Colonic mucosa (tissue), 4 donors: Measurements from ENCODE around the gene FAM216A. TPM values are rescaled to one million over a fixed set of nuclear protein-coding genes. Genes with fewer than 3 reads are reported as not detected.
"Not testable (repeated sequence)": the region's sequence is repeated elsewhere in the genome, so short reads cannot be mapped to it uniquely, and the experiment has no call there.

Experiments
- DNase-seq: peaks from one replicate; pipeline ENCODE4 v3.0.0-alpha.2; 2020
- H3K27ac ChIP-seq: fragments of 200-600 bp; one replicate; pipeline ENCODE4 v1.8.0; 2021
- H3K27me3 ChIP-seq: fragments of 200-600 bp; one replicate; pipeline ENCODE4 v1.8.0; 2021
- H3K36me3 ChIP-seq: fragments of 200-600 bp; one replicate; pipeline ENCODE4 v1.8.0; 2021
- H3K4me1 ChIP-seq: fragments of 200-600 bp; one replicate; pipeline ENCODE4 v1.8.0; 2021; ENCODE audit warnings: mild to moderate bottlenecking
- H3K4me3 ChIP-seq: fragments of 200-600 bp; one replicate; pipeline ENCODE4 v1.8.0; 2021
- H3K9ac ChIP-seq, 2 donors: one replicate each; pipeline ENCODE4 v1.7.0; 2013; ENCODE audit warnings: control low read depth in 2 of 2, low read depth in 2 of 2, low read length in 2 of 2
- H3K9me3 ChIP-seq: fragments of 200-600 bp; one replicate; pipeline ENCODE4 v1.8.0; 2021
- intact Hi-C: fragments of 100-400 bp; cut with DNase I; formaldehyde crosslinking; loops from one replicate; pipeline ENCODE4 v1.14.1; 2022
- total RNA-seq, 2 donors: library from RNA; stranded (reverse); fragmentation: NEBNext Ultra II Directional in 1 of 2; extraction: Animal tissue kit (Norgen Biotek cat#: 25700) in 1 of 2; gene quantifications; one replicate each; pipeline ENCODE4 v1.2.1, GENCODE V29; 2021
- TF ChIP-seq, protein P1 (sequence below): fragments of 200-600 bp; IDR thresholded peaks from one replicate; pipeline ENCODE4 v1.8.0; 2022; ENCODE audit warnings: antibody characterized with exemption, mild to moderate bottlenecking
- donor health status: healthy.
- donor health status: DM: no; HTN: no; CAD: no.
- donor health status: DM: no; HTN: no; CAD: no.

Gene FAM216A, protein sequence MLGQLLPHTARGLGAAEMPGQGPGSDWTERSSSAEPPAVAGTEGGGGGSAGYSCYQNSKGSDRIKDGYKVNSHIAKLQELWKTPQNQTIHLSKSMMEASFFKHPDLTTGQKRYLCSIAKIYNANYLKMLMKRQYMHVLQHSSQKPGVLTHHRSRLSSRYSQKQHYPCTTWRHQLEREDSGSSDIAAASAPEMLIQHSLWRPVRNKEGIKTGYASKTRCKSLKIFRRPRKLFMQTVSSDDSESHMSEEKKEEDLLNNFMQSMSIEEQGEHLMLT
- 1 to 10 TPM; 1.6 TPM for total RNA-seq

DNA sequence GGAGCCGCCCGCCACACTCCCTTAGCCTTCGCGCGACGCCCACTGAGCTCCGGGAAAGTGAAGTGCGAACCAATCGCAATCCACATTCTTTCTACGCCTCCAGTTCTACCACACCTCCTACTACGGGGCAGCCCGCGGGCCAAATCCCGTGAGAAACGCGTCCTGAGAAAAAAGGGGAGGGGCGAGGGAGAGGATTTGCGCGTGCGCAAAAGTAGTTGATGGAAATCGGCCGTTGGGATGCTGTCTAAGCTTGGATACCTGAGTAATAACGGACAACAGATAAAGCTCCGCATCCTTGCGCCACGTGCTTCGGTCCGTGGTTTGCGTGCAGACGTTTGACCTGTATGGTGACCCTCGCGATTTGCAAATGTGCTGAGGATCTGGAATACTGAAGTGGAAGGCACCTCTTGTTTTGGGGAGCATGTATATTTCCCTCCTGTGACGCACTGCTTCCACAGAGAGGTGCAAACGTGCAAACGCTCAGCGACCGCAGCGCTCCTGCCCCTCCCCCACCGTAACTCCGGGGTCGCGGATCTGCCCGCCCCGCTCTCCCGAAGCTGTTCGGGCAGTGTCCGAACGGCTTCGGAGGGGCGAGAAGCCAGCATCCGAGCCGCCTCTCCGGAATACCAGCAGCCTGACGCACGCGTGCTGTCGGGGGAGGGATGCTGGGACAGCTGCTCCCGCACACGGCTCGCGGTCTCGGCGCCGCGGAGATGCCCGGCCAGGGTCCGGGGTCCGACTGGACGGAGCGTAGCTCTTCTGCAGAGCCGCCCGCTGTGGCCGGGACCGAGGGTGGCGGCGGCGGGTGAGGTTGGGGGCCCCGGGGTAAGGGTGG, at the start of gene FAM216A, which contains the start of gene GPN3:
TSS of gene FAM216A (plus strand) at position 632 of the 835 bp plus-strand sequence. CDS start at position 663, 31 bp downstream.
TSS of gene GPN3 (minus strand) at position 44 of the 835 bp plus-strand sequence. CDS start 54 bp downstream, outside the sequence.
- Histone ChIP-seq H3K9me3 (no peaks in the 10 kb centered on the region), H3K4me3 (peak within 1 kb of the TSS; percentile 68), H3K4me1 (peaks cover 7% of the 10 kb centered on the region), H3K27ac (peak within 1 kb of the TSS; percentile 84), H3K27me3 (no peaks in the 10 kb centered on the region), H3K9ac (peak within 1 kb of the TSS; percentile 83 to 90), H3K36me3 (no peaks in the 10 kb centered on the region)
- intact Hi-C loops, result loop anchor here (5.0 to 10.0 kb wide), 2 partner anchors 134 to 356 kb away; no protein-coding TSS in a partner anchor
- peak; percentile 99 for DNase-seq
- TF ChIP-seq, protein P1, sequence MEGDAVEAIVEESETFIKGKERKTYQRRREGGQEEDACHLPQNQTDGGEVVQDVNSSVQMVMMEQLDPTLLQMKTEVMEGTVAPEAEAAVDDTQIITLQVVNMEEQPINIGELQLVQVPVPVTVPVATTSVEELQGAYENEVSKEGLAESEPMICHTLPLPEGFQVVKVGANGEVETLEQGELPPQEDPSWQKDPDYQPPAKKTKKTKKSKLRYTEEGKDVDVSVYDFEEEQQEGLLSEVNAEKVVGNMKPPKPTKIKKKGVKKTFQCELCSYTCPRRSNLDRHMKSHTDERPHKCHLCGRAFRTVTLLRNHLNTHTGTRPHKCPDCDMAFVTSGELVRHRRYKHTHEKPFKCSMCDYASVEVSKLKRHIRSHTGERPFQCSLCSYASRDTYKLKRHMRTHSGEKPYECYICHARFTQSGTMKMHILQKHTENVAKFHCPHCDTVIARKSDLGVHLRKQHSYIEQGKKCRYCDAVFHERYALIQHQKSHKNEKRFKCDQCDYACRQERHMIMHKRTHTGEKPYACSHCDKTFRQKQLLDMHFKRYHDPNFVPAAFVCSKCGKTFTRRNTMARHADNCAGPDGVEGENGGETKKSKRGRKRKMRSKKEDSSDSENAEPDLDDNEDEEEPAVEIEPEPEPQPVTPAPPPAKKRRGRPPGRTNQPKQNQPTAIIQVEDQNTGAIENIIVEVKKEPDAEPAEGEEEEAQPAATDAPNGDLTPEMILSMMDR, result no peak

DNA sequence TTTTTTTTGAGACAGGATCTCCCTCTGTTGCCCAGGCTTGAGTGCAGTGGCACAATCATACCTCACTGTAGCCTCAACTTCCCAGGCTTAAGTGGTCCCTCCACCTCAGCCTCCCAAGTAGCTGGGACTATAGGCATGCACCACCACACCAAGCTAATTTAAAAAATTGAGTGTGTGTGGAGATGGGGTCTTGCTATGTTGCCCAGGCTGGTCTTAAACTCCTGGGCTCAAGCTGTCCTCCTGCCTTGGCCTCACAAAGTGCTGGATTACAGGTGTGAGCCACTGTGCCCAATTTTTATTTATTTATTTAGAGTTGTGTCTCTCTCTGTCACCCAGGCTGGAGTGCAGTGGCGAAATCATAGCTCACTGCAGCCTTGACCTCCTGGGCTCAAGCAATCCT, 48.0 kb upstream of the FAM216A start:
- H3K9me3 ChIP-seq, H3K4me1 ChIP-seq, H3K27me3 ChIP-seq, H3K27ac ChIP-seq, H3K36me3 ChIP-seq, DNase-seq, intact Hi-C loops, H3K4me3 ChIP-seq, H3K9ac ChIP-seq: not testable (repeated sequence)

DNA sequence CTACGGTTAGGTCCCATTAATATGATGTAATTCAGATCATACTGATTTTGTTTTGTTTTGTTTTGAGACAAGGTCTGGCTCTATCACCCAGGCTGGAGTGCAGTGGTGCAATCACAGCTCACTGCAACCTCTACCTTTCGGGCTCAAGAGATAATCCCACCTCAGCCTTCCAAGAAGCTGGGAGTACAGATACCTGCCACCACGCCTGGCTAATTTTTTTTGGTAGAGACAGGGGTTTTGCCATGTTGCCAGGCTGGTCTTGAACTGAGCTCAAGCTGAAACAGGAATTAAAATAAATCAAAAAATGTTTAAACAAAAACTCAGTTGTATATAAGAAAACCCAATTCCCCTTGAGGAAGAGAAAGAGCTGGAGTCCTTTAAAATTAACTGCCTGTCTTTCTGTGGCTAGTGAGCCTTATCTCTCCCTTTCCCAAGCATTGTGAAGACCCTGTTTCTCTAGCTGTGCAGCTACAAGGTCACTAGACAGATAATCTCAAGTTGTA, 47.4 kb upstream of the FAM216A start:
- TF ChIP-seq, protein P1, result no peak
- Histone ChIP-seq H3K4me1 (no peaks in the 10 kb centered on the region), H3K36me3 (no peaks in the 10 kb centered on the region), H3K27ac (no peak overlapping the region), H3K9ac (no peak overlapping the region), H3K9me3 (no peaks in the 10 kb centered on the region), H3K4me3 (no peak overlapping the region), H3K27me3 (no peaks in the 10 kb centered on the region)
- intact Hi-C loops, result no loop called here
- DNase-seq, result no peak

DNA sequence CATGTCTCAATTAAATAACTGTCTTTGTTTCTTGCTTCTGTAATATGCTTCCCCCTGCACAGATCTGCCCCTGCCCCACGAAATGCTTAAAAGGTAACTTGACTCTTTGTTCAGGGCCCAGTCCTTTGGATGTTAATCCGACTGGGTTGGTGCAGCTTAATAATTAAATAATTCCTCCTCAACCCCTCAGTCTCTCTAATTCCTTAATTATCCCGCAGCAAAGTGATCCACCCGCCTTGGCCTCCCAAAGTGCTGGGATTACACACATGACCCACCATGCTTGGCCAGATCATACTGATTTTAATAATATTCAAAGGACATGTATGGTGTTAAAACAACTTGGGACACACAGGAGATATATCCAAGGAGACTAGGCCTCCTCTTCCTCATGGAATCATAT, 46.9 kb upstream of the FAM216A start:
- Histone ChIP-seq H3K27ac (no peak overlapping the region), H3K9me3 (no peaks in the 10 kb centered on the region), H3K4me3 (no peak overlapping the region), H3K9ac (no peak overlapping the region), H3K4me1 (no peaks in the 10 kb centered on the region), H3K36me3 (no peaks in the 10 kb centered on the region), H3K27me3 (no peaks in the 10 kb centered on the region)
- intact Hi-C loops, result no loop called here
- TF ChIP-seq, protein P1, result no peak
- no peak for DNase-seq

DNA sequence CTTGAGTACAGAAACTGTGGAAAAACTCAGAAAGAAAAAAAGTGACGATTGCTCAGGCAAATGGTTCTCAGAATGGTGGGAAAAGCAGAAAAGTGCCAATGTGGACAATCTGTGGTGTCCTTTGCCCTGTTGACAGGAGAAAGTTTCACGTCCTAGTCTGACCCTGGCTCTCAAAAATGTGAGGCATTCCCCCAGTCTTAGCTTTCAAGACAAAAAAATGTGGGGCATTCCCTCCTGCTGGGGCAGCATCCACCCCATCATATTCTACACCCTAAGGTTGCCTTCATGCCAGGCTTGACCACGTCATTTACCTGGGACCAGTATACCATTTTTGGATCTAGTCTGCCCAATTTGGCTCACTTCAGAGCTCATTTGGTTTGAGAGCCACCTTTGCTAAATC, 44.4 kb upstream of the FAM216A start:
- Histone ChIP-seq H3K9me3 (no peaks in the 10 kb centered on the region), H3K27ac (no peak overlapping the region), H3K9ac (no peak overlapping the region), H3K4me3 (no peak overlapping the region), H3K4me1 (no peaks in the 10 kb centered on the region), H3K36me3 (no peaks in the 10 kb centered on the region), H3K27me3 (no peaks in the 10 kb centered on the region)
- TF ChIP-seq, protein P1, result no peak
- no peak for DNase-seq
- intact Hi-C loops, result no loop called here
